GM23338 (cell line): ENCODE data around the gene IGSF21.

Experiments
- CTCF ChIP-seq, 2 experiments: fragments of 200-600 bp in 1 of 2; sonication (generic) in 1 of 2; conservative IDR thresholded peaks; 2 replicates each; pipeline versions ENCODE4 v1.5.1 to v1.6.1; 2016 to 2017; ENCODE audit warnings: antibody characterized with exemption in 2 of 2, low read depth in 2 of 2, mild to moderate bottlenecking in 2 of 2, moderate library complexity in 1 of 2
- EZH2 ChIP-seq: fragments of 200-600 bp; sonication (generic); IDR thresholded peaks from one replicate; pipeline ENCODE4 v1.8.0; 2017; ENCODE audit warnings: antibody characterized with exemption, mild to moderate bottlenecking, low read depth; ENCODE audit not compliant: unreplicated experiment
- NANOG ChIP-seq: IDR thresholded peaks from 2 replicates; pipeline ENCODE4 v1.6.1; 2016; ENCODE audit warnings: antibody characterized with exemption, borderline replicate concordance
- REST ChIP-seq: IDR thresholded peaks from one replicate; pipeline ENCODE4 v1.6.1; 2018; ENCODE audit warnings: antibody characterized with exemption; ENCODE audit not compliant: unreplicated experiment

GRCh38 chr1:18060366-18060765, 47.2 kb upstream of the IGSF21 start:
- TF ChIP-seq CTCF (conservative IDR thresholded peaks at IDR 0.05; ENCODE audit: low read depth in 2 of 2) (no peak), REST (no peak), NANOG (no peak), EZH2 (no peak)
